Iris pigment epithelial cell (primary cell): ENCODE results near the gene MYH10.
A peak's percentile ranks its signal among the peaks of the same experiment; 100 is the strongest.

Experiments used
- DNase-seq: peaks from one replicate; pipeline ENCODE4 v3.0.0-alpha.2; 2011; ENCODE audit warnings: low read depth

The MYH10 gene

DNA sequence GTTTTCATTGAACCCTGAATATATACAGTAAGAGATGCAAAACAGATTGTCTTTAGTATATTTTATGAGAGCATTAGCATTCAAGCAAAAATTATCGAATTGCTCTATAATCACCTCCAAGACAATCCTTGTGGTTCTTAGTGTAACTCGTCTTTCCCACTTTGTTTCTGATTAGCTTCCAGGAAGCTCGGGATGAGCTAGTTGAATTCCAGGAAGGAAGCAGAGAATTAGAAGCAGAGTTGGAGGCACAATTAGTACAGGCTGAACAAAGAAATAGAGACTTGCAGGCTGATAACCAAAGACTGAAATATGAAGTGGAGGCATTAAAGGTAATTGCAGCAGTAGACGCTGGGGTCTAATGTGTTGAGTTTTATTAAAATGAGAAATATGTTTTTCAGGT lies 185.0 kb downstream of the MYH10 start:
- DNase-seq = no peak

DNA sequence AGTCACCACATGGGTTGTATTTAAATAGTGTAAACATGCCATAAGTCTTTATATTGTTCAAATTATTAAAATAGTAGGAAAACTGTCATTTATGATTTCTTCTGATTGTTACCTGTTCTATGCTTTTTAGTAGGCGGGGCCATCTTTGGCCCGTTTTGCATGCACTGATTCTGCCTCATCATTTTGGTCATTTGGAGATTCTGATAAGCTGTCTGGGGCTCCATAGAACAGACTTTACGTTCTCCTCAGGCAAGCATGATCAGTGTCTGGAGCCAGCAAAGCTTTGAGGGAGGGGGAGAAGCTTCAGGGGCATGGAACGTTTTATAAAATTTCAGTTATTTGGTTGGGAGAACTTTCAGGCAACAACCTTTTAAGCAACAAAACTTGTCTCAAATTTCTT lies 186.0 kb downstream of the MYH10 start:
- DNase-seq = no peak

DNA sequence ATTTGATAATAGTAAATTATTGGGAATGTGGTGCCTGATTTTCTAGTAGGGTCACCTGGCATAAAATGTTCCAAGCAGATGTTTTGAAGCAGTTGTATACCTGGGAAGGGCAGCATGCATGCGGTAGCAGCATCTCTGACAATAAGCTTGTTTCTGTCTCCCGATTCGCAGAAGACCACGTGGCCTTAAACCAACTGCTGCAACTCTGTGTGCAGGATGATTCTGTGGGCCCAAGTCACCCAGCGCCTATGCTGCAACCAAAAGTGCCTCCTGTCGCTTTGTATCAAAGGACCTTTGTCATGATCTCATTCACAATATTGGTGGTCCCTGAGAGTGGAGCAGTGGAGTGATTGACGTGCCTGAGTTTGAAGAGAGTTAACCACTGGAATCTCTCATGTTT lies 186.8 kb downstream of the MYH10 start:
- no peak for DNase-seq

DNA sequence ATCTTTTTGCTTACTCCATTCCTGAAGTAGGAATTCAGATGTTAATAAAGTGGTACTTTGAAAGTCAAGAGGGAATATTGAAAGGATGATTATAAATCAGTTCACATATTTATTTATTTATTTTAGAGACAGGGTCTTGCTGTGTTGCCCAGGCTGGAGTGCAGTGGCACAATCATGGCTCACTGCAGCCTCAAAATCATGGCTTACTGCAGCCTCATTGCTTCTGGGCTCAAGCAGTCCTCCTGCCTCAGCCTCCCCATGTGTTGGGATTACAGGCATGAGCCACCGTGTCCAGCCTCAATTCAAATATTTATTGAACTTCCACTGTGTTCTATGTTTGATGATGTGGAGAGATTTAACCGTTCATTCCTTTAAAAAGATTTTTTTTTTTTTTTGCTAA lies 188.2 kb downstream of the MYH10 start:
- no peak for DNase-seq

DNA sequence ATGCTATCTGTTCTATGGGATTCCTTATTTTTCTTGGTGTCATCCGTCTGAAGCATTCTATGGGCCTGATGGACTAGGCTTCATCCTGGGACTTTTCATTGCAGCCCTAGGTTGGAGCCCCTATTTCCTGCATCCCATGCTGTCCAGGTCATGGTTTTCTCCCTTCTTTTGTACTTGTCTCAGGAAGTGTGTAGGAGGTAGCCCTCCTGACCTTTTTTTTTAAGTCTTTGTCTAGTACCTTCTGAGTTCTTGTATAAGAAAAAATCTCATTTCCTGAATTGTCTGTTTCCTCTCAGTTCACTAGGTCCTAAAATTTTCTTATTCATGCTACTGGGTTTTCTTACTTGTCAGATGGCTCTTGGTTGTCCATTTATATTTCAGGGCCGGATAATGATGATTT lies 188.8 kb downstream of the MYH10 start:
- no peak for DNase-seq

DNA sequence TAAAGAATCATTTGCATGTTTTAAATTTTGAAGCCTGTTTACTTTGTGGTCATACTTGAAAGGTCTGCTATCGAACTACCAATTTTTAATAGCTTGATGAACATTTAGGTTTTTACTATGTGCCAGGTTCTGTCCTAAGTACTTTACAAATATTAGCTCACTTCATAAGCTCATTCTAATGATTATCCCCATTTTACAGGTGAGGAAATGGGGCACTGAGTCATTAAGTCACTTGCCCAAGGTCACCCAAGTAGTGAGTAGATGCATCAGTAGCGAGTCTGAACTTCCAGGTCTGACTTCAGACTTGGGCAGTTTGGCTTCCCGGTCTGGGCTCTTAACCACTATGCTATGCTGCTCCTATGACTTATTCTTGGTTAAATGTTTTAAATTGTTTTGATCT lies 190.8 kb downstream of the MYH10 start:
- DNase-seq = no peak

DNA sequence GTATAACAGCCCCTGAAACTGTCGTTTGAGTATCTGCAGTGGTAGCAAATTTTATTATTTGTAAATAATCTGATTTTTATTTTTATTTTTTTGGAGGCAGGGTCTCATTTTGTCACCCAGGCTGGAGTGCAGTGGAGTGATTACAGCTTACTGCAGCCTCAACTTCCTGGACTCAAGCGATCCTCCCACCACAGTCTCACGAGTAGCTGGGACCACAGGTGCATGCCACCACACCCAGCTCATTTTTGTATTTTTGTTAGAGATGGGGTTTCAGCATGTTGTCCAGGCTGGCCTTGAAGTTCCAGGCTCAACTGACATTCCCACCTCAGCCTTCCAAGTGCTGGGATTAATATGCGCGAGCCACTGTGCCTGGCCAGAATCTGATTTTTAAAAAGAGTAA lies 192.1 kb downstream of the MYH10 start:
- DNase-seq = no peak

DNA sequence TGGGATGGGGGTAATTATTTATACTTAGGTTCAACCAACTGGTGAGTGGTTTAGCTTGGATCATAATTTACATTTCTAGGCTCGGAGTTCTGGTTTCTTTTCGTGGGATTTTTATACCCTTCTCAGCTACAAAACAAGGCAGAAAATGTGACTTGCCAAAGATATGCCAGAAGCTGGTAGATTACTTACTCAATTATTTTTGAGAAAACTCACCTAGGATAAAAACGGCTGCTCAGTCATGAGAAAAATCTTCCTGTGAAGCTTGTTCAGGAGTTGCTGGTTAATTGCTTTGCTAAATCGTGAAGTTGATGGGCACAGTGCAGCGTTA lies 193.7 kb downstream of the MYH10 start:
- no peak for DNase-seq

DNA sequence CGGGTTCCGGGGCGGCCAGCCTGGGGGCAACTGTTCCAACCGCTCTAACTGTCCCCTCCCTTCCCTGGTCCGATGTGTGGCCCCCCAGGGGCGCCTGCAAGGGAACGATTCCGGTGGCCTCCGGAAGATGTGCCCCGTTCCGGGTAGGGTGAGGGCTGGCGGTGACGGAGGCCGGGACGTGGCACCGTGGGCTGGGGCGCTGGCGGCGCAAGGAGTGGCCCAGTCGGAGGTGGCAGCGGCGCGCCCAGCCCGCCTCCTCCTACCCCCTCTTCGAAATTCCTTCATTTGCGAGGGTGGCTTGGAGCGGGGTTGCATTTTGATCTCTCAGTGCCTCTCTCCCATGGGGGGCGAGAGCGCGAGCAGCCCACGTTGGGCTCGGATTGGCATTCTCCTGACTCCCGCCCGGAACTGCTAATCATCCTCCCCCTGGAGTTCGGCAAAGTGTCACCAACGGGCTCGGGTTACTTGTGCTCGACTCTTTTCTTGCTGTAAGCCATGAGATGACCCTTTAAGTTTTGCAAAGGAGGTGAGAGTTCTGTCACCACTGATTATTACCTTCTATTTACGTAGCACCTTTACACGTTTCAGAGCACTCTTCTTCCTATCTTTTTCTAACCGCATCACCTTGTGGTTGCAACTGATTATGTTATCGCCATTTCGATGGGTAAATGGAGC lies 194.2 kb downstream of the MYH10 start:
- DNase-seq = peak; percentile 54

DNA sequence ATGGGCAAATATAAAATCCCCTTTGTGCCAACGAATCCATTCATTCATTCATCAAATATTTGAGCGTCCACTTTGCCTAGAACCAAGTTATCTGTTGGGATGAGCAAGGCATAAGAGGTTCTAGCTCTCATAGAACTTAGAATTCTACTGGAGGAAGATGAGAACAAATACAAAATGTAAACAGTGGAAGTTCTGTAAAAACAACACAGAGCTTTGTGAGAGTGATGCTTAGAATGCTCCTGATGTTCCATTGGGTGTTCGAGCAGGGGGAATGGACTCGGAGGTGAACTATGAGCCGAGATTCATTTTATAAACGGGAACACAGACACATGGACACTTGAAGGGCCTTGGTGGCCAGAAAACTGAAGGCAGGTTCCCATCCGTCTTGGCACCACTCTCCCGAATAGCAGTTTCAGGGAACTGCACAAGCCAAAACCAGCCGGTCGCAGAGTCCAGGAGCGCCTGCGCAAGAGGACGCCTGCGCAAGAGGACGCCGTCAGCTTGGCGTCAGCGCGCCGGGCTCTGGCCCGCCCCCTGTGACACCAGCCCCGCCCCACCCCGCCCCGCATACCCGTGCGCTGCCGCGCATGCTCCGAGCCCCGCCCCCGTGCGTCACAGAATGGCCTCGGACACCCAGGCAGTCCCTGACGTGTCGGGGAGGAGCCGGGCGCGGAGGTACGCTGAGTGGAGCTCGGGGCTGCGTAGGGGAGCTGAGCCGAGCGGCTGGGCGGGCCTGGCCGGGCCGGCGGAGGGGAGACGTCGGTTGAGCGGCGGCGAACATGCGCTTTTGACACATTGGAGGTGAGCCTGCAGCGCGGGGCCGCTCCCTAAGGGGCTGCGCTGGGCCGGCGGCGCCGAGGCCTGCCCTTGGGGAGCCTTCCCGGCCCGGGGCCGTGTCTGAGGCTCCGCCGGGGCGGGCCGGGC lies 195.0 kb downstream of the MYH10 start, which contains the start of gene NDEL1:
Gene NDEL1 (plus strand): TSS at position 640 of the 924 bp plus-strand sequence. CDS start 8,388 bp downstream, outside the sequence.
- DNase-seq = peak; percentile 98

DNA sequence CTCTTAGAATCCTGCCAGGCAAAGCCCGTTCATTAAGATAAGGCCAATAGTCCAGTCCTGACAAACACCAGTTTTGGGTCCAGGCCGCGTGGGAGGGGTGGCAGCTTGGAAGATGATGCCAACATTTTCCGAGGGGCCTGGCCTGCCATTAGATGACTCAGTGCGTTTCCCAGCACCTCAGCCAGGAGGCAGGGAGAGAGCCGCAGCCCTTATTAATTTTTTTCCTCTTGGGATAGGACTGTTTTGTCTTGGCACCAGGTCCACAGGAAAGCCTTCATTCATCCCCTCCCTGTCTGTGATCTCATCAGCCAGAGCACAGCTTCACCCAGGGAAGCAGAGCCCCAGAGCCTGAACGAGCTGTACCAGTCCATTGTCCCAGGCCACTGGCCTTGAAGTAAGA lies 199.6 kb downstream of the MYH10 start:
- DNase-seq = no peak

DNA sequence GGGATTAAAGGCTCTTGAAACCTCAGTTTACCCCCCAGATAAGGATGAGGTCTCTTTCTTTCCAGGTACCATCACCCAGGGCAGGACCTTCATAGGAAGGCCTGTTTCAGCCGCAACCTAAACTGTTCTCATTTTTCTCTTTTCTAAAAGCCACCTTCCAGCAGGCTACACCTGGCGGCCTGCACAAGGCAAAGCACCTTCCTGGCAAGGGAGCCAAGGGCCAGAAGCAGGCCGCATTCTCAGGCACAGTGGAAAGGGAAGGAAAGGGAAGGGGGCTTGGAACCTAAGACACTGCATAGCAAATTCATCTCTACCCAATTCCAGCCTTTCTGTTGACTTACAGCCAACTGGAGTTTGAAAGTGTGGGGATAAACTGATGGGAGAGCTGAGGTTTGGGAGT lies 203.7 kb downstream of the MYH10 start:
- no peak for DNase-seq

DNA sequence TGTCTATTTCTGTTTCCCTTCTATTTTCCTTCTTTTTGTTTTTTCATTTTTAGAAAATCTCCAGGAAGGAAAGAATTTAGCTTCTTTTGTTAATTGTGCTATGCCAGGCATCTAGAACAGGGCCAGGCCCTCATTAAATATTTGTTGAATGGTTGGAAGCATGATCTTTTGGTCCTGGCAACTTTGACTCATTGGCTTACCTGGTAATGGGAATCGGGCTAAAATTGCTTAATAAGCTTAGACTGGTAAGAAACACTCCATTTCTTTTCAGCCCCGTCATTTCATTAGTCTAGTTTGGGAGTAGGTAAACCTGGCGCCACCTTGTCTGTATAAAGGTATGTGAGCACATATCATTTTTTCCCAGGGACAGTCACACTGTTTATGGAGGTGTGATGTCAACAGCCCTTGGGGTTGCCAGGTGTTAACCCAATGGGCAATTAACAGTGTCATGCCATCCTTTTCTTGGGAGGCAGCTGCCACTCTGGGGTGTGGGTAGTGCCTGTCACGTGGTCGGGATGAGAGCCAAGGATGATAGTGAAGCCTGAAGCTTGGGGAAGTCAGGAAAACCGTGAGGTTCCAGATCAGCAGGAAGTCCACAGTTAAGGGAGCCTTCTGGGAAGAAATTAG lies 204.3 kb downstream of the MYH10 start:
- no peak for DNase-seq
